DOHH2 (cell line): ENCODE data around the gene PHAF1.

Source experiments
- EZH2phosphoT487 ChIP-seq: fragments of 200-600 bp; sonication (generic); IDR thresholded peaks from 2 replicates; pipeline ENCODE4 v1.6.1; 2017; ENCODE audit warnings: borderline replicate concordance, mild to moderate bottlenecking, antibody characterized with exemption, low read length, moderate library complexity, mixed read lengths
- TF ChIP-seq, protein P1 (sequence below): fragments of 200-600 bp; sonication (generic); IDR thresholded peaks from one replicate; pipeline ENCODE4 v1.5.1; 2014; ENCODE audit warnings: antibody characterized with exemption, mild to moderate bottlenecking, low read depth, low read length; ENCODE audit not compliant: poor library complexity, severe bottlenecking

- TF ChIP-seq, protein P1, sequence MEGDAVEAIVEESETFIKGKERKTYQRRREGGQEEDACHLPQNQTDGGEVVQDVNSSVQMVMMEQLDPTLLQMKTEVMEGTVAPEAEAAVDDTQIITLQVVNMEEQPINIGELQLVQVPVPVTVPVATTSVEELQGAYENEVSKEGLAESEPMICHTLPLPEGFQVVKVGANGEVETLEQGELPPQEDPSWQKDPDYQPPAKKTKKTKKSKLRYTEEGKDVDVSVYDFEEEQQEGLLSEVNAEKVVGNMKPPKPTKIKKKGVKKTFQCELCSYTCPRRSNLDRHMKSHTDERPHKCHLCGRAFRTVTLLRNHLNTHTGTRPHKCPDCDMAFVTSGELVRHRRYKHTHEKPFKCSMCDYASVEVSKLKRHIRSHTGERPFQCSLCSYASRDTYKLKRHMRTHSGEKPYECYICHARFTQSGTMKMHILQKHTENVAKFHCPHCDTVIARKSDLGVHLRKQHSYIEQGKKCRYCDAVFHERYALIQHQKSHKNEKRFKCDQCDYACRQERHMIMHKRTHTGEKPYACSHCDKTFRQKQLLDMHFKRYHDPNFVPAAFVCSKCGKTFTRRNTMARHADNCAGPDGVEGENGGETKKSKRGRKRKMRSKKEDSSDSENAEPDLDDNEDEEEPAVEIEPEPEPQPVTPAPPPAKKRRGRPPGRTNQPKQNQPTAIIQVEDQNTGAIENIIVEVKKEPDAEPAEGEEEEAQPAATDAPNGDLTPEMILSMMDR = no peak
- TF ChIP-seq EZH2phosphoT487 = no peak
These were observed 84.5 kb downstream of the PHAF1 start for GRCh38 chr16:67194260-67194659.
